GM21367 (cell line): ENCODE data around the gene UCKL1.

Experiments used
- ATAC-seq: cut with Tn5 transposase; IDR thresholded peaks from one replicate; pipeline ENCODE4 v1.9.1; 2021; ENCODE audit not compliant: unreplicated experiment

The UCKL1 gene

DNA sequence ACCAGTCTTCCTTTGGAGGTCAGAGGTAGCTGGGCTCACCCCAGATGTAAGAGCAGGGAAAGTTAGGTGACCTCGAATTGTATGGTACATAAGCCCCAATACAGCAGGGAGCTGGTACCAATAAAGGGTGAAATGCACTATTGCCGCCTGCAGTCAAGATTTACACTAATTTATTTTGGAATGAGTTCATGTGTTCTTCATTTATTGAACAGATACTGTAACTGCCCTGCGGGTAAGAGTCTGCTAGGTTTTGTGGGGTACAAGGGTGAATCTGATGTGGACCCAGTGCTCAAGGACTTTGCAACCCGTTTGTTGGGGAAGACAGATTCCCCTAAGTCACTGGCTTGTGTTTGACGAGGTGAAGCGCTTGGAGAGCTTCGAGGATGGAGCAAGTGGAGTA lies 63.8 kb downstream of the UCKL1 start:
- ATAC-seq = no peak

DNA sequence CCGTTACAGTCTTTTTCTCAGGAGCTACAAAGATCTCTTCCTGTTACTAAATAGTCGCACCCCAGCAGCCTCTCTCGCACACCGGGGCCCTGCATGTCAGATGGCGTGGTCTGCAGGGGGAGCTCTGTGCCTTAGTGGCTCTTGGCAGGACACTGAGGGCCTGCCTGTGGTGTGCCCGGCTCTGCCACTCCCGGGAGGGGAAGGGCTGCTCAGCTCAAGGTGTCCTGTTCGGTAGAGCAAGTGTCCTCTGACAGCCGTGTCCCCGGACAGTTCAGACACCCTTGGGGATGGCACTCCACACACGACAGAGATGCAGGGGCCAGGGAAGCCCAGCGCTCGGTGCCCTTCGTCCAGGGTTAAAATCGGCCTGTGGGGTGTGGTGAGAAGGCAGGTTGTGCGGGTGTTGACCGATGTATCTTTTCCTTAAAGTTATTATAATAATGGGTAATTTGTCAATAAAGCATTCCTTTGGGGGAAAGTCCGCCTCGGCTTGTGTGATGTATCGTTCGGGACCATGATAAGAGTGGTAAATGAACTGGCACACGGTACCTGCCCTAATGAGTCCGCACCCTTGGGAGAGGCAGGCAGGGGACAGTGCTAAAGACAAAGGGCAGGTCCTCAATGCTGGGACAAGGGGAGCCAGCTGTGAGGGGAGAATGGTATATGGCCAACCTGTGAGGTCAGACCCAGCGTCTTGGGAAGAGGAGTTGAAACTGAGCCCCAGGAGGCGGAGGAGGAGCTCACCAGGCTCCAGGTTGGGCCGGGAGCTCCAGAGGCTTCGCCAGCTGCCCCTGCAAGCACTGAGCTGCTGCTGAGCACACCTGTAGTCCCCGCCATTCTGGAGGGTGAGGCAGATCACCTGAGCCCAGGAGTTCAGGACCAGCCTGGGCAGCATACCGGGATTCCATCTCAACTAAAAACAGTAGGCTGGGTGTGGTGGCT lies 64.9 kb downstream of the UCKL1 start:
- no peak for ATAC-seq

DNA sequence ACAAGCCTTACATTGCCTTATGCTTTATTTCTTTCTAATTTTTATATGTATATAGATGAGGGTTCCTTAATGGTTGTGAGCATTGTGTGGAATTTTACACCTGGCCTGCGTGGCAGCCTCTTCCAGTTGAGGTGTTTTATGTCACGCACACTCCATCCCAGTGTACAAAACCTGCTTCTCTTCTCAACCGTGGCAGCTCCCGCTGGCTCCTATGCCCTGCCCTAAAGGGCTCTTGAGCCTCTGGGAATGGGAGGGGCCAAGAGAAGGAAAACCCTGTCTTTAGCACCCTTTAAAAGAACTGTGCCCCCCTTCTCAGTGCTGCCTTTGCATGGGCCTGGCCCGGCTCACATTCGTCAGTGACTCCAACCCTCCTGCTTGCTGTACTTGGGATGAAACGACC lies 65.6 kb downstream of the UCKL1 start:
- ATAC-seq = no peak

- no peak for ATAC-seq
These were observed 66.0 kb downstream of the UCKL1 start for GRCh38 chr20:63890201-63890576.
